AG08395 (cell line): ENCODE results near the gene AQP12A.
"Not testable (repeated sequence)": the region's sequence is repeated elsewhere in the genome, so short reads cannot be mapped to it uniquely, and the experiment has no call there.

Experiments
- DNase-seq: peaks from one replicate; pipeline ENCODE4 v3.0.0; 2012; ENCODE audit warnings: mixed read lengths, low spot score

AQP12A gene

DNA sequence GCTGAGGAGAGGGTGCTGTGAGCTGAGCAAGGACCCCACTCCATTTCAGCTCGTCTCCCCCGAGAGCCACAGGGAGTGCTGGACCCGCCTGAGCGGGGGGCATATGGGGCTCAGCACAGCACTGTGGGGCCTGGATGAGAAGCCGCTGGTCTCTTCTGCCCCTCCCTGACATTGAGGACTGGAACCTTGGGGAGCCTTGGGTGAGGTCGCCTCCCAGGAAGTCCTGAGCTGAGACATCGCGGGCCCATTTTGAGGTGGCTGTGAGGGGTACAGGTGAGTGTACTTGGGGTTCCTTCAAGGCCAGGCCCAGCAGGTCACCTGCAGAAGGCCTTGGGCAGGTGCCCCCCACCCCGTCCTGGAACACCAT is 3.1 kb upstream of the AQP12A start:
- DNase-seq = no peak

DNA sequence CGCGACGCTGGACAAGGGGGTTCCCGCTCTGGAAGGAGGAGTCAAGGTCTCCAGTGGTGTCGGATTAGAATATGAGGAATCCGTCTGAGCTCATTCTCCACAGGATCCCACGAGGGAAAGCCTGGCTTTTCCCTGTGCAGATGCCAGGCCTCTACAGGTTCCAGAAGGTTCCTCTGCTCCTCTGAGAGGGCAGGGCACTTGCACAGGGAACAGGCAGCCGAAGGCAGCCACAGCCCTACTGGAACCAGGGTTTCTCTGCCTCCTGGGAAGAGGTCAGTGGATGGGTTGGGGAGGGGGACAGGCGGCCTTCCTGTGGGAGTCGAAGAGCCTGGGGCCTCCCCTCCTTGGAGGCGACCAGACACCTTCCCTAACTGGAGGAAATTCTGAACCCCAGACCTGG is 1.7 kb upstream of the AQP12A start:
- no peak for DNase-seq

DNA sequence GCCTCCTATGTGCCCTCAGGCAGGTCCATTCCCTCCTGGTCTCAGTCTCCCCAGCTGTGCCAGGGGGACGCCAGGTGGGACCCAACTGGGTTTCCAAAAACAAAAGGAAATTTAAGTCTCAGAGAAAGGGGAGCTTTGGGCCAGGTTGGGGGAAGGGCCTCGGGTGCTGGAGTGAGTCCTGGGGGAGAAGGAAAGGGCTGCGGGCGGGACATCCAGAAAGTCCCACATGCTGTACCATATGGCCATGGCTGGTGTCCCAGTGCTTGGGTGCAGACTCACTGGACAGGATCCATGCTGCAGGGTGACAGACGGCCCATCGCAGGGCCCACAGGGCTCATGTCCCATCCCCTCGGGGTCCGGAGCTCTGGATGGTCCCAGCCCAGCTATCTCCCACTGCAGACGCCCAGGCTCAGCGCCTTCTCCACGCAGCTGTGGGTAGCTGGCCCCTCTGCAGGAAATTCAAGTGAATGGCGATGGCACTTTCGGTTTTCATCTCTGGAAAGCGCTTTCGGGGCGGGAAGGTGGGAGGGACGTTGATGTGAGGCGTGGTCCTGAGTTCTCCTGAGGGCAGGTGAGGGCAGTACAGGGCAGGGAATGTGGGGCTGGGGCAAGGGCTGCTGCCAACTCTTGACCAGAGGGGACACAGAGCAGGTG is 1.1 kb upstream of the AQP12A start:
- DNase-seq = not testable (repeated sequence)

DNA sequence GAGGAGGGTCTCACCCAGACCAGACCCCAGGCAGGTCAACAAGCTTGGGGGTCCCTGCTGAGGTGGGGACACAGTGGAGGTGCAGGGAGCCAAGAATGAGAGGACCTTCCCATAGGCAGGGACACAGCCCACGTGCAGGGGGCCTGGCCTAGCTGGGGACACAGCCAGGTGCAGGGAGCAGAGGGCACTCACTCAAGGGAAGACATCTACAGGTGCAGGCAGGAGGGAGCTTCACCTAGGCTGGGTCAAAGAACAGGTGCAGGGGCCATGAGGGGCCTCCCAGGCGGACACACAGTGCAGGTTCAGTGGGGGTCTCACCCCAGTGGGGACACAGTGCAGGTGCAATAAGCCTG is 615 bp upstream of the AQP12A start:
- not testable (repeated sequence) for DNase-seq

DNA sequence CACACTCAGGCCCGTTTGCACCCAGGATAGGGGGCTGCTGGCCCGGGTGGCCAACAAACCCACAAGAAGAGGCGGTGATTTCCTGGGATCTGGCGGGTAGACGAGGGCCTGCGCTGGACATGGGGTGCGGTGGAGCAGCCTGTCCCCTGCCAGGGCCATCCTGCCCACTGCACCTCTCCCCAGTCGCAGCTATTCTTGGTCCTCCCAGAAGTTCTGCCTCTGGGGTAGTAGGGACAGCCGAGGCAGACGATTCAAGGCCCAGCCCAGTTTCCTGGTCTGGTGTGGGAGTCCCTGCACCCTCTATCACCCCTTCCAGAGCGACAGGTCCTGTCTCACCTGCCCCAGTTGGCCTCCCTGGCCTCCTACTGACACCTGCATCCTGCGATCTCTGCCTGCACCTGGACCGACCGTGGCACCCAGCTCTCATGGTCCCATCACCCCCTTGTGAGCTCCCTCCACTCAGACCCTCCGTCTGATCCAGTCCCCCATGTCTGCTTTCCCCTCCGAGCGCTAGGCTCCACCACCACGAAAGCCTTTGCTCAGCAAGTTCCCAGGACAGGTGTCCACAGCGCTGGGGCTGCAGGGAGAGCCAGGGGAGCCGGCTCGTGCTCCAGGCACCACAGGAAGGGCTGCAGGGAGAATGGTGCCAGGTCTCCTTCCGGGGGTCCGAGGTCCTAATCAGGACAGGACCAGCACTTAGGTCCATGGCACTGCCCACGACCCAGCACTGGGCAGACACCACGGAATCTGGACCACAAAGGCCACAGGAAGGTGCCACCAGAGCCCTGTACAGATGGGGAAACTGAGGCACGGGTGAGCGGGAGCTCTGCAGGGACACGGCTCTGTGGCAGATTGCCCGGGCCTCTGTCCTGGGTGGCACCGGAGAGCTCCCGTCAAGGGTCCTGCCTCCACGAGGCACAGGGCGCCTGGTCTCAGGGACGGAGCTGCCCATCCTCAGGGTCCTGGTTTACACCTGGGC is 1.2 kb downstream of the AQP12A start:
- DNase-seq = not testable (repeated sequence)

DNA sequence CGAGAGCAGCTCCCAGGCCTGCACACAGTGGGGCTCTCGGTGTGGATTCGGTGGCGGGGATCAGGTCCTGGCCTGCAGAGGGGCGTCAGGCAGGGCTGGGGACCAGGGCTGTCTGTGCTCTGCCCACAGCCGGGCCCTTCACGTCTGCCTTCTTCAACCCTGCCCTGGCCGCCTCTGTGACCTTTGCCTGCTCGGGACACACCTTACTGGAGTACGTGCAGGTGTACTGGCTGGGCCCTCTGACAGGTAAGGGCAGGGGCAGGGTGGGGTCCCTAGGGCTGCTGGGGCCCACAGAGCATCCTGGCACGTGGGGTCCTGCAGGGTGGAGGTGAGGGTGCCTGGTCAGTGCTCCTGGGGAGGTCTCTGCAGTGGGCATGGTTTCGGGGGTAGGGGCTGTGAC is 2.6 kb downstream of the AQP12A start:
- DNase-seq = not testable (repeated sequence)

DNA sequence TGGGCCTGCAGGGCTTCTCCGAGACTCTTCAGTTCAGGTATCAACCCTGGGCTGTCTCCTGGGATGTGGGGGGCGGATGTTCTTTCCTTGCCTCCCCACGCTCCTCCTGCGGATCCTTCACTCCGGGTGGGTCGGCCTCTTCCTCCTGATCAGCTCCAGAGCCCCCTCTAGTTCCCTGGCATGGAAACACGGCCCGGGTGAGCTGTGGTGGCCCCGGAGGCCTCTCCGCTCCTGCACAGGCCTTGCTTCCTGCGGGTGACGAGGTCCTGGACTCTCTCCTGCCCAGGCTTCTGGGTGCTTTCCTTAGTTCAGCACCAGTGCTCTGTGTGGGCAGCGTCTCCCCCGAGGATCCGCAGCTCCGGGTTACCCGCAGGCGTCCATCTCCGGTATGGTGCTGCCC is 3.9 kb downstream of the AQP12A start:
- DNase-seq = not testable (repeated sequence)

DNA sequence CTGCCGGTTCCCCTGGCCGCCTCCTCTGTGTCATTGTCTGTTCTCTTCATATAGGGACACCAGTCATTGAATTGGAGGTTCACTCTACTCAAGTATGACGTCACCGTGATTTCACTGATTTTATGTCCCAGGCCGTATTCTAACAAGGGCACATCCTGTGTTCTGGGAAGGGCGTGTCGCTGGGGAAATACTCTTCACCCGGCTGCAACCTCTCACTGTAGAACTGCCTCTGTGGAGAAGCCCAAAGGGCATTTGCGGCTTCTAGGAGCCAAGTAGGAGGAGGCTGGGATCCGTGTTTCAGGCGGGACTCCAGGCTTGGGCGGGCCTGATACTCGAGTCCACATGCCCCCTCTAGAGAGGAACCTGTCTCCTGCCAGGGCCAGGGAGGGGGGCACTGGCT is 4.8 kb downstream of the AQP12A start:
- not testable (repeated sequence) for DNase-seq

DNA sequence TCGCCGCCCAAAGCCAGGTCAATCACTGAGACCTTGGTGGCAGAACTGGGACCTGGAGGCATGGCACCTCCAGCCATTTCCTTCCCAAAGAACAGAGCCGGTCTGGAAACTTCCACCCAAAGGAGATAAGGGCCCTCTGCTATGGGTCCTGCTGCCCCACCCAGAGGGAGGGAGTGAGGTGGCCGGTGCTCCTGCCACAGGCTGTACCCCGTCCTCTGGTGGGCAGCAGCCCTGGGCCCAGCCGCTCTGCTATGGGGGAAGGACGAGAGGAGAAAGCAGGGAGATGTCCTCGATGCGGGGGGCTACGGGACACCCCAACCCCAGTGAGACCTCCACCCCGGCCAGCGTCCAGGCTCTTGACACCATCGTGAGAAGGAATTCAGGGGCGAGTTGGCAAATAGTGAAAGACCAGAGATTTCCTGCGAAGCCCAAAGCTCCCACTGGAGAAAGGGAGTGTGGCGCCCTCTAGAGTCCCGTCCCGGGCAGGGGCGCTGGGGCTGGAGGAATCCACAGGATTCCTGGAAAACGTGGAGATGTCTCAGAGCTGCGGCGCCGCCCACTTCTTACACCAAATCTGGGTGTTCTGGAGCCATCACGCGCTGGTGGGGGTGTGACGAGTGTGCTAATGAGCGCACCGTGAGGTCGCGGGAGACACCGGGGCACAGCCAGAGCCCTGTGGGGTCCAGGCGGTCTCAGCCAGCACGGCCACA is 7.3 kb downstream of the AQP12A start:
- not testable (repeated sequence) for DNase-seq

DNA sequence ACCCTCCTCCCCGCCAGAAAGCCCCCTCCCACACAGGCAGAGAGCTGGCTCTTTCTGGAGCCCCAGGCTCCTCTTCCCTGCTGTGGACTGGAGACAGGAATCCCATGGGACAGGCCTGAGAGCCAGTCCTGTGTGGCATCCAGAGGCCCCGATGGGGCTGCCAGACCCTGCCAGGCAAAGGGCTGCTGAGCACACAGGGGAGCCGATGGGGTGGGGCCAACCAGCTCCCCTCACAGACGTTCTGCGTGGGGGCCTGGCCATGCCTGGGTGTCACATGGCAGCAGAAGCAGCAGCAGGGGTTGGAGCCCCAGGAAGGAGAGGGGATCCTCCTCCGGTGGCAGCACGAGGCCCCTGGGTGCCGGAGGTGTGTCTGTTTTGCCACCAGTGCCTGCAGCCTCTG is 8.2 kb downstream of the AQP12A start:
- DNase-seq = not testable (repeated sequence)

DNA sequence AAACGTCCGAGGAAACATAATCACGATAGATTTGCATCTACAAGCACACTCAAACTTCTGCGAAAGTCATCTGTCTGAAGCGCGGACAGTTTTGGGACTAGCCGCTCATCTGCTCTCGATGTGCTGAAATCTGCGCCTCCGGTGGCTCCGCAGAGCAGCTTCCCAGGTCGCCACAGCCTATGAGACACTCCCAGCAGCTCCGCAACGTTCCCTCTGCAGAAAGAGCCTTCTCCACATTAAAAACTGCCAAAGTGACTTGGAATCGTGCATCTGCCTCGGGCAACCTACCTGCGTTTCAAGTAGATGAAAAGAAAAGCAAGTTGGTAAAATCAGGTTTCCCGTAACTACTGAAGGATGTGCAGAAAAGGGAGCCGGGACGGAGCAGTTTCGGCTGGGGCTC is 8.9 kb downstream of the AQP12A start:
- DNase-seq = not testable (repeated sequence)

DNA sequence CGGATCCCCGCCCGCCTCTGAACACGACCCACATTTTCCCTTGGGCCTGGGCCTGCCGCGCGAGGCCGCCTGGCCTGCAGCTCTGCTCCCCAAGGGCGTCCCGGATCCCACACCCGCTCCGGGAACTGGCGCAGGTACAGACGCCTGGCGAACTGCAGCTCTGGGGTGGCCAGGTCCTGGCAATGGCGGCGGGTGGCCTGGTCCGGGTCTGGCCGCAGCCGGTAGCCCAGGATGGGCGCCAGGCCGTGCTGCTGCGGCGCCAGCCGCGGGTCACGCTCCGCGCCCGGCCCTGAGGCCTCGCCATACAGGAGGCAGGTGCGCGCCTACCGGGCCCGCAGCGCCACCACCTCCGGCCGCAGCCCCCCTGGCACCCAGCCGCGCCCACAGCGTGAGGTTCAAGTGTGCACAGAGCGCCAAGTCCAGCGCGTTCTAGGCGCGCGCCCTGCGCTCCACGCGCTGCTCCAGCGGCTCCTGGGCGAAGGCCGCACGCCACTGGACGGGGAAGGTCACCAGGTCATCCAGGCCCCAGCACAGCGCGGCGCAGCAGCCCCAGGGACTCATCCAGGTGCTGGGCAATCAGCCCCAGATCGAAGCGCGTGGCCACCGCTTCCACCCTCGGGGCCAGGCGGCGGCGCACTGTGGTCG is 9.5 kb downstream of the AQP12A start:
- no peak for DNase-seq

DNA sequence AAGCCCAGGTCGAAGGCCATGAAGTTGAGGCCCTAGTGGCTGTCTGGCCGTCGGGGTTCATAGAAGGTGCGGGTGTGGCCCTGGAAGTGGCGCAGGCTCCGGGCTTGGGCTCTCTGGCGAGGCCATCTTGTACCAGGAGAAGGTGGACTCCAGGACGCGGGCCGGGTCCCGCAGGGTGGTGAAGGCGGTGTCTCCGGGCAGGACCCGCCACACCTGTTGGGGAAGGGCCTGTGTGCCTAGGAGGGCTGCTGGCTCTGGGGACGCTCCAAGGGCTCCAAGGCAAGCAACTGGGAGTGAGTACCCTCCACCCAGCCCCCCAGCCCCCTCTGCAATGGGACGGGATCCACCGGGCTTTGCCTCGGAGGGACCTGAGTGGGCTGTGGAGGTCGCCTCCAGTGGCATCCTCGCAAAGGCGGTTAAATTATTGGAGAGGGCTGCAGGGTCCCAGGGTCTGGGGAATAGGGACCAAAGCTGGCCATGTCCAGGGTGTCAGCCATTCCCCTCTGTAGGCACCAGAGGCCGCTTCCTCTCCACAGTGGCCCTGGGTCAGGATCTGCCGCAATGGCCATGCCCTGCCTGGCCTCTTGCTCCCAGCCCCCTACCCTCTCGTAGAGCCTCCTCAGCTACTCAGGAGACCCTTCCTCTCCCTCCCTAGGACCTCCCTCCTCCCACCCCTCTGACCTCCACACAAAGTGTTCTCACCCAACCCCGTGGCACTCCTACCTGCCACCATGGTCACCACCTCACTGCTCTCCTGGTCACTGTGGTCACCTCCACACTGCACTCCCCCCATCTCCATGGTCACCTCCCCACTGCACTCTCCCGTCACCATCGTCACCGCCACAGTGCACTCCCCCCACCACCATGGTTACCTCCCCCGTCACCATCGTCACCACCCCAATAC is 10.3 kb downstream of the AQP12A start:
- DNase-seq = no peak

DNA sequence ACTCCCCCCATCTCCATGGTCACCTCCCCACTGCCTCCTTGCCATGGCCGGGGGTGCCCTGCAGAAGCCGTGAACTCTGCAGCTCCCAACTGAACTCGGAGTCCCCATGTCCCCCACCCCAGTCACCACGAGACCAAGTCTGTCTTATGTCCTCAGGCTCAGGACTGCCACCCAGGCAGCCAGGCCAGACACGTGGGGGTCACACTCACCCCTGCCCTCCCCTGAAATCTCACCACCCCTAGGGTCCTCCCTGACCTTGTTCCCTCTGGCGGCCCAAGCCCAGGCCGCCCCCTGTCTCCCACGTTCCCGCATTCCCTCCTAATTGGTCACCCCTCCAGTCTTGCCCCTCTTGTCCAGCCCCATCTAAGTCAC is 11.0 kb downstream of the AQP12A start:
- DNase-seq = no peak

DNA sequence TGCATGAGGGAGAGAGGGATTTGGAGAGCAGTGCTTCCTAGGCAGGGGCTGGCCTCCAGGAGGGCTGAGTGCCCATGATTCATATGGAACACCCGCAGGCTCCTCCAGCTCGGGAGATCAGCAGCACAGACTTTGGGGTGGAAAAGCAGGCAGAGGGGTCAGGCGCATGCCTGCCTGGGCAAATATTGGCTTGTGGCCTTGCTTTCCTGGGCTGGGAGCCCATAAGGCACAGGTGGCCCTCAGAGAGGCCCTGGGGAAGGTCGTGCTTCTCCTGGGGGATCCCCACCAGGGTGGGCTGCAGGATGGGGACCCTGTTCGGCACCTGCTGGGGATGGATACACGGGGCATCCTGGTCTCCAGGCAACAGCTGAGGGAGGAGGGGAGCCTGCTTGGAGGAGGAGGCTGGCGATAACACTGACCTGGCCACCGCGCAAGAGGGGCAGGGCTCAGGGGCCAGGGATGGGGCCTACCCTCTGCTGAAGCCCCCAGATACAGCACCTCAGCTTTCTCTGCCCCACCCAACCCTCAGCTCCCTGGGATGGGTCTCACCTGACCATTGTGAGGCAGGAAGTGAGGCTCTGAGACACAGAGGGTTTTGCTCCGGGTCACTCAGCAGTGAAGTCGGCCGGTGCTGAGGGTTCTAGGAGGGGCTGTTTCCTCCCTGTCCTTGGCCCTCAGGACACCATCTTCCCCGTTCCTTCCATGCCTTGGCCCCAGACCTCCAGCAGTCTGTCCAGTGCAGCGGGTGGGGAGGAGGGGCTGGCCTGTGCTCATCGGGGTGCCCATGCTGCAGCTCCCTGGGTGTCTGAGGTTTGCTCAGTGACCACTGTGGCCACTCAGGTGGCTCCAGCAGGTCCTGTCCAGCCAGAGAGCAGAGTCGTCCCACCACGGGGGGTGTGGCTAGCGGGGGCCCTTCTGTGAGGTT is 12.0 kb downstream of the AQP12A start:
- DNase-seq = no peak

DNA sequence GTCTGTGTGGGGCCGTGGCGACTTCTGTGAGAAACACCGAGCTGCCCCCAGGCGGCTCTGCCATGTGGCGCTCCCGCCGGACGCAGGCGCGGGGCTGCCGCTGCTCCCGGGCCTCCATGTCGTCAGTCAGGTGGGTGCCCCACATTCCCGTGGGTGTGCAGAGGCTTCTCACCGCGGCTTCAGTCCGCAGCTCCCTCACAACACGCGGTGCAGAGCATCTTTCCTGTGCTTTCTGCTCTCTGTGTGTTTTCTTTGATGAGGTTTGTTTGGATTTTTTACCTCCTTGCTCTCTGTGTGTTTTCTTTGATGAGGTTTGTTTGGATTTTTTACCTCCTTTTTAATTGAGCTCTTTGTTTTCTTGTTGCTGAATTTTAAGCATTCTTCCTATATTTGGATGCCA is 13.0 kb downstream of the AQP12A start:
- no peak for DNase-seq

DNA sequence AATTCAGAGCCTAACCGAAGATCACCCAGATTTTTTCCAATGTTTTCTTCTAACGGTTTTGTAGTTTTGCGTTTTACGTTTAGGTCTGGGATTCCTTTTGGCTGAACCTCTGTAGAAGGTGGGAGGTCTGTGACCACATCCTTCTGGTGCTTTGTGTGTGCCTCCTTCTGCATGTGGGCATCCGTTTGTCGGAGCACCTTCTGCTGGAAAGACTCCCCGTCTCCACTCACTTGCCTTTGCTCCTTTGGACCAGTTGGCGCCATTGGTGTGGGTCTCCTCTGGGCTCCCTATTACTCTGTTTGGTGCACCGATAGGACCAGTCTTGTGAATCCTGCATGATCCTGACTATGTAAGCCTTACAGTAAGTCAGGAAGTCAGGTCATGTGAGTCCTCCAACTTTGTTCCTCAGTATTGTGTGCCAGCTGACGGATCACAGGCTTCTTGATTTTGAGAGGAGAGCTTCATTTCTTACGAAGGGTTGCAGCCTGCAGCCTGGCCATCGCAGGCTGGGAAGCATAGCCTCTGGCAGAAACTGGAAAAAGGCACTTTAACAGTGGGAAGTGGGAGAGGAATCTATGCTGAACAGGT is 13.6 kb downstream of the AQP12A start:
- no peak for DNase-seq

DNA sequence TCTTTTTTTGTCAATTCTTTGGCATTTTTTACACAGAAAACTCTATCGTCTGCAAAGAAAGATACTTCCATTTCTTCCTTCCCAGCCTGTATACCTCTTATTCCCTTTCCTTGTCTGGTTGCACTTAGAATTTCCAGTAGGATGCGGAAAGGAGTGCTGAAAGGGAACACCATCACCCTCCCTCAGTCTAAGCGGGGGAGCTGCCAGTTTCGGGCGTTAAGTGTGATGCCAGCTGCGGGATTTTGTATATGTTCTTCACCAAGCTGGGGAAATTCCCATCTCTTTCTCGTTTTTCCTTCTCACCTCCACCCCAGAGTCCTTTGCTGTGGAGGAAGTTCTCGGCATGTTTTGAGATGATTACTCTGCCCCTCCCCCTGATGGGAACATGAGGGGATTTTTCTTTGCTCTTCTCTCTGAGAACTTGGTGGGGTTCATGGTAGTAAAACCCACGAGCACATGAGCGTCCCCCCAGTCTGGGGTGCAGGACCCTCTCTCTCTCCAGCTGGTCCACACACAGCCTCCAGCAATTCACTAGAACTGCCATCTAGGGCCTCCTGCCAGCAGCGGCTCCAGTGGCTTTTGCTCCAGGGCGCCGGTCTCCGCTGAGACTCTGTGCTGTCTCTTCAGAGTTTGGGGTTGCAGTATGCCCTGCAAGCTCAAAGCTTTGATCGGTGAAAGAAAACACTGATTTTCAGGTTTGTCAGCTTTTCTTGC is 15.5 kb downstream of the AQP12A start:
- no peak for DNase-seq

DNA sequence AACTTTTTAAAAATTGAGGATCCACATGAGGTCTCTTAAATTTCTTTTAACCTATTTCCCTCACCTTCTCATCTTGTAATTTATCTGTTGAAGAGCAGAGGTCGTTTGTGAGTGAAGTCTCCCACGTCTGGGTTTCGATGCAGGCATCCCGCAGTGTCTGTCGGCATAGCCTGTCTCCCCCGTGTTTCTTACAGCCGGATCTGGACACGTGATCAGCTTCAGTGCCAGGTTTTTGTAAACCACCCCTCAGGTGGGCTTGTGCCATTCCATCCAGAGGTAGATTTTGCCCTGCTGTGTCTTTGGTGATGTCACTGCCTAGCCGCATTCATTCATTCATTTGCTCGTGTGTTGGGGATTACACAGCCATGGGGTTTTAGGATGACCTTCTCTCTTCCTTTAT is 16.2 kb downstream of the AQP12A start:
- DNase-seq = no peak
